Stimulated activated CD8-positive, alpha-beta memory T cell treated with anti-CD3 and anti-CD28 coated beads, Interleukin-4, amount 100 ng/mL, for 1 hour (primary cell): ENCODE results near the gene ATP8B1.
"Not testable (repeated sequence)": the region's sequence is repeated elsewhere in the genome, so short reads cannot be mapped to it uniquely, and the experiment has no call there.

Experiments
- DNase-seq, 2 donors: peaks; one replicate each; pipeline ENCODE4 v3.0.0-alpha.2; 2020; ENCODE audit warnings: low read depth in 2 of 2, low spot score in 1 of 2

ATP8B1 gene

GRCh38 chr18:57771193-57771592 lies 31.9 kb downstream of the ATP8B1 start:
- no peak for DNase-seq

- DNase-seq, result no peak
Observed at GRCh38 chr18:57768537-57769326, 34.4 kb downstream of the ATP8B1 start.

GRCh38 chr18:57767259-57768050 lies 35.7 kb downstream of the ATP8B1 start:
- no peak for DNase-seq

- DNase-seq, result no peak
Observed at GRCh38 chr18:57764995-57765394, 38.1 kb downstream of the ATP8B1 start.

- no peak for DNase-seq
Observed at GRCh38 chr18:57764087-57764486, 39.0 kb downstream of the ATP8B1 start.

- DNase-seq, result no peak
Observed at GRCh38 chr18:57762686-57763085, 40.4 kb downstream of the ATP8B1 start.

DNA sequence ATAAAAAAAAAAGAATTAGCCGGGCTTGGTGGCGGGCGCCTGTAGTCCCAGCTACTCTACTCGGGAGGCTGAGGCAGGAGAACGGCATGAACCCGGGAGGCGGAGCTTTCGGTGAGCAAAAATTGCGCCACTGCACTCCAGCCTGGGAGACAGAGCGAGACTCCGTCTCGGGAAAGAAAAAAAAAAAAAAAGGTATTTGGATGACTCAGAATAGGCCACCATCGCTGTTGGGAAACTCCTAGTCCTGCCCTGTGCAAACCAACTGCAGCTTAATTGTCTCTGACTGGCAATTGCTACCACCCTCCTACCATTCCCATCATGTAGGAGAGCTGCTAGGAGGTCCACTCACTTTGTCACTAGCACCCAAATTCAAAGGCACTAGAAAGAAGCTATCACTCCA lies 43.5 kb downstream of the ATP8B1 start:
- no peak for DNase-seq

- no peak for DNase-seq
Observed at GRCh38 chr18:57755473-57756067, 47.5 kb downstream of the ATP8B1 start.

GRCh38 chr18:57754577-57755338 lies 48.4 kb downstream of the ATP8B1 start:
- no peak for DNase-seq

DNA sequence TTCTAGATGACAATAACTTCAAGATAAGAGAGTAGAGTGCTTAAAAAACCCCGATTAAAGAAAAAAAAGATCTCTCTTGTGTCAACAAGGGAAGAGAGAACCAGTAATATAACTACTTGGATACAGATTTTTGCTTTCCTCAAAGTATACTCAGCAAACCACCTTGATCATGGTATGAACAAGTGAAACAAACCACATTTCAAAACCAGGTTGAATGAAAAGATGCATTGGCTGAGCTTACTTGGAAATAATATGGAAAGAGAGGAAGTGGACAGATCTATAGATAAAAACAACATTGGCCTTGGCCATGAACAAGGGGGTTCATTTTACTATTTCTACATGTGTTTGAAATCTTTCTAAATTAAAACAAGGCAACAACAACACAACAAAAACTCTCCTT lies 50.1 kb downstream of the ATP8B1 start:
- no peak for DNase-seq

DNA sequence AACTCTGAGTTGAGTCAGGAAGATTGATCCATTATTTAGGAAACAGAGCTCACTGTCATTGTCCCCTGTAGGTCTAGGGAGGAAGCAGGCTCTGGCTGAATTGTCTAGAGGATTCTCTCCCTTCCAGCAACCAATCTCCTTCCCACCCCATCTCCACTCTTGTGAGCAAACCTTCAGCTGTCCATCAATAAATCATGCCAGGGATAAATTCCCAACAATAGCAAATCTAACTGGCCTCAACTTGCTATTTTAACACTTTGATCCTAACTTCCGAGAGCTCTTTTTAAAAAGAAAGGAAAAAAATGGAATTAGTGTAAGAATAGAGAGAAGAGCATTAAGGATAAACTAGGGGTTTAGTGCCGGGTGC lies 53.5 kb downstream of the ATP8B1 start:
- DNase-seq, result no peak

DNA sequence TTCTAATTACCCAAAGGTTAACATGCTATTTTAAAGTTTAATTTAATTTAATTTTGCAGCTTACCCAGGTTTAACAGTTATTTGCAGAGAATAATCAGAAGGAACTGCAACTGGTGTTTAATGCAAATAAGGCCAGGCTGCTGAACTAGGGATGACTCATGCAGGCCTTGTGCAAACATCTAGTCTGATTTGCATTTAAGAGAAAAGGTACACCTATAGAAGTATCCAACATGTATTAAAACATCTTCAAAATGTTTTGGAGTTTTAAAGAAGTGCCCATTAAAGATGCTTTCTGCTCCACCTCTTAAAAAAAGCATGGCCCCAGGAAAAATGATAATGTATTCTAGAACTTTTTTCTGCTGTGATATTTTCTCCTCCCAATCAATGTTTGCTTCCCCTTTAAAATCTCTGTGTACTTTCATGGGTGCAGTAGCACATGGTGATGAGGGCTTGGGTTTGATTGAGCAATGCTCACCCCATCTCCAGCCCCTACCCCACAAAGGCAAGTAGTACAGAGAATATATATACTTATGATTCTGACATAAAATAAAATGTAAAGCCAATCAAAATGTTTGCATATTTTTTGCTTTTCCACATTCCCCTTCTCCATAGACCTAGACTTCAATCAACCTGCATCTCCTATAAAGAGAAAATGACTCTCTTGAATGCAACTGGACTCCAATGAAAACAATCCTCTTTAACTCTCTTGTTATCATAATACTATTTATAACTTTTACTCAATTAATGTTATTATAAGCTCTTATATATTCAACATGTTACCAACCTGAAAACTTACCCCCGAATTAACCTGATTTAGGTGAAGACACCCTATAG lies 54.1 kb downstream of the ATP8B1 start:
- DNase-seq, result no peak

DNA sequence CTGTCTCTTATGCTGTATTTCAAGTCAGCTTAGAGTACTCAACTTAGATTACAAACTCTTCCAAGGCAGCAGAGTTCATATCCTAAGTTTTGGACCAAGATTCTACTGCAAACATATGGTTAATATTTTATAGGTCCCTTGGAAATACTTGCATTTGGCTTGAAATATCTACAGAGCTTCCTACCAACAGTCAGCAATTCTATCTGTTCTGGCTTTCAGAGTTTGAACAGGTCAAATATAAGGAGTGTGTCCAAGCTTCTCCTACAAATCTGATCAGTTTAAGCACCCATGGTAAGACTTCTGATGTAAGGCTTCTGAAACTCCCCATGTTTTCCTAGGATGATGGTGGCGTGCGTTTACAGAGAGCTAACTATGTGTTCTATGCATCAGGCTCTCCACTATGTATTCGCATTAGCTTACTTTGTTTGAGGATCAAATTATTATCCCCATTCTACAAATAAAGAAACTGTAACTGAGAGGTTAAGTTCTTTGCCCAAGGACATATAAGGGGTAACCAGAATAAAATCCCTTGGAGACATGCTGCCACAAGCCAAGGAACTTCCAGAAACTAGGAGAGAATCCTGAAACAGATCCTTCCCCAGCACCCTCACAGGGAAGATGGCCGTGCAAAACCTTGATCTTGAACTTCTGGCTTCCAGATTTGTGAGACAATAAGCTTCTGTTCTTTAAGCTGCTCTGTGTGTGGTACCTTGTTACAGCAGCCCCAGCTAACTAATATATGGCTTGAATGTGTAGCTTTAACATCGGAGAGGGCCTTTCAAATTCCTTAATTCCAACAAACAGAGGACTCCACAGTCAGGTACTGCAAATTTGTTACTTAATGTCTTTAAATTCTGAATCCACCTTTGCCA lies 55.1 kb downstream of the ATP8B1 start:
- DNase-seq, result no peak

GRCh38 chr18:57744211-57744694 lies 58.9 kb downstream of the ATP8B1 start:
- no peak for DNase-seq

DNA sequence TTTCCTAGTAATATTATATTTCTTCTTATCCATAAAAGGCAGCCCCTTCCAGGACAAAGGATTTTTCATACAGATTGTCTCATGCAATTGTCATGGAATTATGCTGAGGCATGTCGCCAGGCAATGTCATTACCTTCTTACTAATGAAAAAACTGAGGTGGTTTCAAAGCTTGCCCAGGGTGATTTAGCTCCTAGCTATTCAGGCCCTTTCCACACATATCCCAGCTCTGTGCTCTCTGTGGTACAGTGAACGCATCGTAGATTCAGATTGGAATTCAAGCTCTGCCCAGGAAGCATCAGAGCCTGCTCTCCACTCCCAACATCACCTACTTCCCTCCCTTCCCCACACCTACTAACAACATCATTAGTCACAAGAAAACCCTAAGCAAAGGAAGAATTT lies 60.1 kb downstream of the ATP8B1 start:
- no peak for DNase-seq

GRCh38 chr18:57741273-57741672 lies 61.8 kb downstream of the ATP8B1 start:
- DNase-seq, result no peak

- no peak for DNase-seq
Observed at GRCh38 chr18:57738078-57738477, 65.0 kb downstream of the ATP8B1 start.

DNA sequence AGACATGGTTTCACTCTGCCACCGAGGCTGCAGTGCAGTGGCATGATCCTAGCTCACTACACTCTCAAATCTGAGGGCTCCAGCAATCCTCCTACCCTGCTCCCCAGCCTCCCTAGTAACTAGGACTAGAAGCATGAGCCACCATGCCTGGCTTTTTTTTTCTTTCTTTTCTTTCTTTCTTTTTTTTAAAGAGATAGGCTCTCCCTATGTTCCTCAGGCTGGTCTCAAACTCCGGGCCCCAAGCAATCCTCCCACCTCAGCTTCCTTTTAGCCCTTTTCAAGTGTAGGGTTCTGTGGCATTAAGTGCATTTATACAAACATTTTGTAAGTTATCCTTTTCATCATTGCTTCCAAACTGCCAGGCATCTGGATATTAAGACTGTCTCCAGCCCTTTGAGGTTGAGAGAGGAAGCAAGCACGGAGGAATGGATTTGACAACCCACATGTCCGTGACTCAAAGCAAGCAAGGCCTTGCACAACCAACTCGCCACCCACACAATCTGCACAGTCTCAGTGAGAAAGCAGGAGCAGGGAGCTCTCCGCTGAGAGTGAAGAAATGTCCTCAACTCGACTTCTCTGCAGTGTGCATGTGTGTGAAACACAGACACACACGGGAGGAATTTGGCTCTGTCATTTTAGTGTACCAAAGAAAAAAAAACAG lies 65.6 kb downstream of the ATP8B1 start:
- DNase-seq, result no peak

GRCh38 chr18:57735042-57735441 lies 68.1 kb downstream of the ATP8B1 start:
- DNase-seq, result not testable (repeated sequence)
